H1 (cell line): ENCODE measurements around the gene KIF26B. TPM values are rescaled to one million over a fixed set of nuclear protein-coding genes. Genes with fewer than 3 reads are reported as not detected.

Experiments
- CTCF ChIA-PET: fragments of 300-600 bp; sonication (Branson Sonifier 250); formaldehyde crosslinking; loops from one replicate; lab custom pipeline; 2021; ENCODE audit not compliant: partially characterized antibody; lab: Charles Lee
- POLR2A ChIA-PET: fragments of 300-600 bp; sonication (Branson Sonifier 250); formaldehyde crosslinking; loops from one replicate; lab custom pipeline; 2021; ENCODE audit warnings: inconsistent platforms; ENCODE audit not compliant: partially characterized antibody; lab: Charles Lee
- DNase-seq, 2 experiments: peaks; one replicate each; pipeline versions ENCODE4 v3.0.0 to v3.0.0-alpha.2; 2010 to 2022; ENCODE audit warnings: low spot score in 2 of 2, low read depth in 1 of 2, mixed read lengths in 1 of 2
- FAIRE-seq: peaks from 2 replicates; lab custom pipeline; 2011; peaks lifted over from hg19 to GRCh38; lab: Jason Lieb, UNC
- H2AFZ ChIP-seq: 2 replicates; pipeline ENCODE4 v1.8.1; 2012; ENCODE audit warnings: low read length, inconsistent platforms
- H2AK5ac ChIP-seq: 2 replicates; pipeline ENCODE4 v1.6.1; 2013; ENCODE audit warnings: low read depth, low read length
- H2BK120ac ChIP-seq: replicated peaks from 2 replicates; pipeline ENCODE3; 2013; ENCODE audit warnings: low read depth, low read length, inconsistent platforms
- H2BK12ac ChIP-seq: 2 replicates; pipeline ENCODE4 v1.6.1; 2013; ENCODE audit warnings: low read depth, low read length
- H2BK15ac ChIP-seq: 2 replicates; pipeline ENCODE4 v1.6.1; 2013; ENCODE audit warnings: low read length
- H2BK20ac ChIP-seq: 2 replicates; pipeline ENCODE4 v1.6.1; 2013; ENCODE audit warnings: low read length
- H2BK5ac ChIP-seq: 2 replicates; pipeline ENCODE4 v1.6.1; 2013; ENCODE audit warnings: low read depth, low read length
- H3K14ac ChIP-seq: 2 replicates; pipeline ENCODE4 v1.6.1; 2013; ENCODE audit warnings: inconsistent platforms; ENCODE audit not compliant: insufficient read length
- H3K18ac ChIP-seq: 2 replicates; pipeline ENCODE4 v1.6.1; 2013; ENCODE audit warnings: low read length; ENCODE audit errors: extremely low read depth
- H3K23ac ChIP-seq: 2 replicates; pipeline ENCODE4 v1.6.1; 2013; ENCODE audit warnings: inconsistent platforms; ENCODE audit not compliant: insufficient read length
- H3K23me2 ChIP-seq: 2 replicates; pipeline ENCODE4 v1.6.1; 2013; ENCODE audit warnings: low read depth, low read length
- H3K27ac ChIP-seq: 2 replicates; pipeline ENCODE4 v1.6.1; 2011; ENCODE audit warnings: low read depth, low read length, inconsistent platforms
- H3K27me3 ChIP-seq, 4 experiments: replicated peaks in 1 of 4; 1 replicate in 1 of 4; 2 replicates in 3 of 4; pipeline versions ENCODE4 v1.6.1 to v1.8.1; 2011 to 2013; ENCODE audit warnings: low read length in 3 of 4, mild to moderate bottlenecking in 3 of 4, inconsistent platforms in 2 of 4, mixed read lengths in 2 of 4, moderate library complexity in 1 of 4; ENCODE audit not compliant: control insufficient read depth in 3 of 4, insufficient read depth in 3 of 4; ENCODE audit errors: extremely low read depth in 1 of 4
- H3K36me3 ChIP-seq, 4 experiments: 2 replicates each; pipeline versions ENCODE4 v1.6.1 to v1.8.1; 2011 to 2013; ENCODE audit warnings: mild to moderate bottlenecking in 4 of 4, low read length in 3 of 4, moderate library complexity in 2 of 4, control low read depth in 1 of 4, inconsistent platforms in 1 of 4; ENCODE audit not compliant: insufficient read depth in 4 of 4, control insufficient read depth in 2 of 4
- H3K4ac ChIP-seq: replicated peaks from 2 replicates; pipeline ENCODE3; 2013; ENCODE audit warnings: low read length, low read depth, mixed read lengths, inconsistent platforms; ENCODE audit not compliant: insufficient read length
- H3K4me1 ChIP-seq, 4 experiments: replicated peaks in 1 of 4; 1 replicate in 1 of 4; 2 replicates in 3 of 4; pipeline versions ENCODE4 v1.6.1 to v1.8.1; 2011 to 2013; ENCODE audit warnings: low read length in 3 of 4, inconsistent platforms in 2 of 4, mixed read lengths in 1 of 4; ENCODE audit not compliant: insufficient read depth in 4 of 4, control insufficient read depth in 3 of 4
- H3K4me2 ChIP-seq, 2 experiments: 2 replicates each; pipeline versions ENCODE4 v1.6.1 to v1.8.1; 2011 to 2013; ENCODE audit warnings: low read depth in 2 of 2, low read length in 2 of 2, control low read depth in 1 of 2, inconsistent platforms in 1 of 2, mild to moderate bottlenecking in 1 of 2; ENCODE audit not compliant: insufficient read depth in 1 of 2
- H3K4me3 ChIP-seq, 4 experiments: fragments of 200-600, 300-600 bp in 1 of 4; sonication (generic), shearing (Covaris generic), sonication (Bioruptor Twin) in 1 of 4; 2 replicates each; pipeline versions ENCODE4 v1.5.1 to v1.8.1; 2011 to 2016; ENCODE audit warnings: low read length in 4 of 4, low read depth in 3 of 4, control low read depth in 2 of 4, inconsistent platforms in 2 of 4, mild to moderate bottlenecking in 2 of 4, mixed read lengths in 1 of 4, moderate library complexity in 1 of 4; ENCODE audit not compliant: insufficient read depth in 2 of 4; ENCODE audit errors: extremely low read depth in 1 of 4
- H3K56ac ChIP-seq: replicated peaks from 2 replicates; pipeline ENCODE3; 2013; ENCODE audit warnings: low read depth, mild to moderate bottlenecking, mixed read lengths, low read length, inconsistent platforms; ENCODE audit not compliant: insufficient read length
- H3K79me1 ChIP-seq: 2 replicates; pipeline ENCODE4 v1.6.1; 2013; ENCODE audit warnings: low read depth, low read length, control low read depth
- H3K79me2 ChIP-seq, 2 experiments: 2 replicates each; pipeline versions ENCODE4 v1.6.1 to v1.8.1; 2012 to 2013; ENCODE audit warnings: low read length in 2 of 2, mild to moderate bottlenecking in 2 of 2, inconsistent platforms in 1 of 2; ENCODE audit not compliant: insufficient read depth in 2 of 2, control insufficient read depth in 1 of 2
- H3K9ac ChIP-seq, 4 experiments: replicated peaks in 1 of 4; 1 replicate in 1 of 4; 2 replicates in 3 of 4; pipeline versions ENCODE4 v1.6.1 to v1.8.1; 2011 to 2013; ENCODE audit warnings: low read depth in 3 of 4, low read length in 3 of 4, control low read depth in 2 of 4, mild to moderate bottlenecking in 2 of 4, moderate library complexity in 2 of 4, inconsistent platforms in 1 of 4; ENCODE audit errors: extremely low read depth in 1 of 4
- H3K9me3 ChIP-seq, 2 experiments: 2 replicates each; pipeline versions ENCODE4 v1.6.1 to v1.8.1; 2012 to 2013; ENCODE audit warnings: mild to moderate bottlenecking in 2 of 2, moderate library complexity in 2 of 2, control low read depth in 1 of 2, inconsistent platforms in 1 of 2, low read depth in 1 of 2, low read length in 1 of 2, mixed read lengths in 1 of 2; ENCODE audit not compliant: insufficient read depth in 2 of 2
- H4K20me1 ChIP-seq, 2 experiments: replicated peaks in 1 of 2; 2 replicates each; pipeline versions ENCODE3 to v1.8.1; 2011 to 2013; ENCODE audit warnings: inconsistent platforms in 2 of 2, low read length in 2 of 2, mild to moderate bottlenecking in 1 of 2; ENCODE audit not compliant: insufficient read depth in 2 of 2, control insufficient read depth in 1 of 2
- H4K5ac ChIP-seq: 2 replicates; pipeline ENCODE4 v1.6.1; 2013; ENCODE audit warnings: low read length, low read depth, mixed read lengths, inconsistent platforms; ENCODE audit not compliant: insufficient read length
- H4K8ac ChIP-seq: 2 replicates; pipeline ENCODE4 v1.8.0; 2013; ENCODE audit warnings: mild to moderate bottlenecking, moderate library complexity, low read length, inconsistent platforms; ENCODE audit not compliant: insufficient read depth; ENCODE audit errors: extremely low read depth
- H4K91ac ChIP-seq: replicated peaks from 2 replicates; pipeline ENCODE3; 2013; ENCODE audit warnings: low read length, mixed read lengths, inconsistent platforms; ENCODE audit not compliant: insufficient read length
- BRCA1 ChIP-seq: IDR thresholded peaks from 2 replicates; pipeline ENCODE4 v1.6.1; 2012; ENCODE audit warnings: low read depth, low read length, improper control_type of control experiment
- RNF2 ChIP-seq: fragments of 200-900, 300-1000 bp; sonication (generic); IDR thresholded peaks from 2 replicates; pipeline ENCODE4 v1.7.1; 2016; ENCODE audit warnings: borderline replicate concordance, low read depth, mild to moderate bottlenecking, antibody characterized with exemption, low read length; ENCODE audit not compliant: poor library complexity, severe bottlenecking; ENCODE audit errors: missing control alignments
- WGBS, 2 experiments: shearing (Covaris generic) in 1 of 2; methylation state at CpG; one replicate each; pipeline versions ENCODE4 v1.1.6 to v1.1.7; 2013 to 2015; ENCODE audit warnings: low lambda C conversion rate in 2 of 2, mixed read lengths in 2 of 2, inconsistent platforms in 1 of 2, low coverage in 1 of 2, missing lambda C conversion rate in 1 of 2; ENCODE audit not compliant: insufficient replicate concordance in 2 of 2, insufficient coverage in 1 of 2, insufficient read length in 1 of 2; ENCODE audit errors: extremely low coverage in 1 of 2, missing lambda C conversion rate in 1 of 2; 5-methylcytosine and 5-hydroxymethylcytosine counted together
- polyA plus RNA-seq, 7 experiments: library from polyadenylated mRNA; depleted of rRNA in 3 of 7; stranded (reverse) in 5 of 7; unstranded in 2 of 7; fragments of >200 nt in 5 of 7; fragments of 200-250 nt in 2 of 7; gene quantifications; 1 replicate in 5 of 7; 2 replicates in 1 of 7; 4 replicates in 1 of 7; pipeline versions ENCODE4 v1.2.1 to v1.2.3, GENCODE V29; 2011 to 2013; ENCODE audit warnings: missing spikeins in 2 of 7, mixed read lengths in 2 of 7
- total RNA-seq: library from RNA; stranded (reverse); fragmentation: NEBNext Ultra II Directional; extraction: Animal tissue kit (Norgen Biotek cat#: 25700); gene quantifications from 2 replicates; pipeline ENCODE4 v1.2.1, GENCODE V29; 2021

Gene KIF26B
- total and polyA plus RNA-seq, 2 of the 8 experiments (the other 6 are each of a cell fraction or from before 2014, with no cell fraction given) = 0.06 to 0.28 TPM

- DNase-seq = no peak
- FAIRE-seq = no peak
- peaks cover 0 to 5% (median 3%) of the 10 kb centered on the region in 4 experiments; a peak in 3 of 7 replicates for H3K4me1 ChIP-seq
- no peak for TF ChIP-seq RNF2
- no peak for TF ChIP-seq BRCA1
Measured at GRCh38 chr1:245341743-245342142, 187.0 kb downstream of the KIF26B start.

More at GRCh38 chr1:245341743-245342142, 187.0 kb downstream of the KIF26B start:
- H3K23ac ChIP-seq = no peak overlapping the region
- H2BK20ac ChIP-seq = no peak overlapping the region
- no peak overlapping the region for H2BK12ac ChIP-seq
- no peak overlapping the region for H4K91ac ChIP-seq
- H3K4me3 ChIP-seq = no peak overlapping the region
- POLR2A ChIA-PET = interaction anchor here (1.2 kb wide), 1 partner anchor 10 kb away, joined by 4 read pairs; no protein-coding TSS in a partner anchor
- H3K18ac ChIP-seq = no peak overlapping the region
- H3K27me3 ChIP-seq = no peaks in the 10 kb centered on the region
- no peak overlapping the region for H2BK5ac ChIP-seq
- H3K27ac ChIP-seq = no peak overlapping the region
- no peaks in the 10 kb centered on the region for H3K79me2 ChIP-seq
- H3K56ac ChIP-seq = no peak overlapping the region
- H3K79me1 ChIP-seq = no peaks in the 10 kb centered on the region
- no peak overlapping the region for H2AK5ac ChIP-seq
- H4K5ac ChIP-seq = no peak overlapping the region
- no peak overlapping the region for H3K9ac ChIP-seq
- H3K23me2 ChIP-seq = no peaks in the 10 kb centered on the region; the same call in 1 of the 2 replicates
- H3K9me3 ChIP-seq = no peaks in the 10 kb centered on the region
- CTCF ChIA-PET = interaction anchor here (0.9 to 1.6 kb wide), 3 partner anchors 9 to 185 kb away, joined by 3 to 6 read pairs (median 4); no protein-coding TSS in a partner anchor
- no peak overlapping the region for H3K4ac ChIP-seq
- no peak overlapping the region for H3K4me2 ChIP-seq
- no peak overlapping the region for H2BK120ac ChIP-seq
- H4K8ac ChIP-seq = no peak overlapping the region
- H2AFZ ChIP-seq = no peak overlapping the region
- H3K36me3 ChIP-seq = no peaks in the 10 kb centered on the region
- no peak overlapping the region for H2BK15ac ChIP-seq
- H4K20me1 ChIP-seq = no peaks in the 10 kb centered on the region
- no peak overlapping the region for H3K14ac ChIP-seq
- 86% methylated on average over 5 of the region's 5 CpGs; no CpG with 5 or more reads in 1 of the 2 experiments for WGBS, 2 experiments
